SKM-1 (cell line): ENCODE data around the gene NAA60.
"Not testable (repeated sequence)": the region's sequence is repeated elsewhere in the genome, so short reads cannot be mapped to it uniquely, and the experiment has no call there.

Source experiments
- DNase-seq: peaks from one replicate; lab custom pipeline; 2025; ENCODE audit not compliant: unreplicated experiment; lab: John Stamatoyannopoulos, UW

The NAA60 gene

DNA sequence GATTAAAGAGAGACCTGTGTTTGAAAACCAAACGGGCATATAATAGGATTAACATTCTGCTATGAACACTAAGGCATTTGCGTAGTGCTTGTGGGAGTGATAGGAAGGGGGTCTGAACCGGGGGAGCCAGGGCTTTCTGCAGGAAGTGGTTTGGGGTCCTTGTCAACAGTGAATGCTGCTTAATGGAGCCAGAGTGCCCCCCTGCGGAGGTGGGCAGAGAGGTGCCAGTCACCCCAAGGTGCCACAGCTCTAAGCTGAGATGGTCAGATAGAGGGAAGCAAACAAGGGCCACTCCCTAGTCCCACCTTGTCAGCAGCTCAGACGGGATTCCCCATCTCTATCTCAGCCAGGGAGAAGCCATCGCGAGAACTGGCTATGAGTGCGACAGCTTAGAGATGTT lies 17.7 kb downstream of the NAA60 start:
- DNase-seq, result no peak

DNA sequence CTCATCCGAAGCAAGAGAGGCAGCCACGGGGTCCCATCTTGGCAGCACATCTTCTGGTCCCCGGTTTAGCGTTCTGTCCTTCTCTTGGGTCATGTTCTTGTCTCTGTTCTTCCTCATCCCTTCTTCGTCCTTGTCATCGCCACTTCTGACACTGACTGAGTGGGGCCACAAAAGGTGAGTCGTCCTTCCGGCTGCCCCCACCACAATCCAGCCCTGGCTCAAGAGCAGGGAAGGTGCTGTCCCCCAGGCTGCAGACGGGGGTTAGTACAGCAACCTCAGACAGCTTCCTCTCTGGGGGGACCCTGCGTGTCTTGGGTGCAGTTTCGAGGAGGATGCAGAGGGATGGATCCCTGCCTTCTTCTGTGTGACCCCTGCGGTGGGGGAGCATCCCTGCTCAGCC lies 21.8 kb downstream of the NAA60 start:
- DNase-seq, result no peak

DNA sequence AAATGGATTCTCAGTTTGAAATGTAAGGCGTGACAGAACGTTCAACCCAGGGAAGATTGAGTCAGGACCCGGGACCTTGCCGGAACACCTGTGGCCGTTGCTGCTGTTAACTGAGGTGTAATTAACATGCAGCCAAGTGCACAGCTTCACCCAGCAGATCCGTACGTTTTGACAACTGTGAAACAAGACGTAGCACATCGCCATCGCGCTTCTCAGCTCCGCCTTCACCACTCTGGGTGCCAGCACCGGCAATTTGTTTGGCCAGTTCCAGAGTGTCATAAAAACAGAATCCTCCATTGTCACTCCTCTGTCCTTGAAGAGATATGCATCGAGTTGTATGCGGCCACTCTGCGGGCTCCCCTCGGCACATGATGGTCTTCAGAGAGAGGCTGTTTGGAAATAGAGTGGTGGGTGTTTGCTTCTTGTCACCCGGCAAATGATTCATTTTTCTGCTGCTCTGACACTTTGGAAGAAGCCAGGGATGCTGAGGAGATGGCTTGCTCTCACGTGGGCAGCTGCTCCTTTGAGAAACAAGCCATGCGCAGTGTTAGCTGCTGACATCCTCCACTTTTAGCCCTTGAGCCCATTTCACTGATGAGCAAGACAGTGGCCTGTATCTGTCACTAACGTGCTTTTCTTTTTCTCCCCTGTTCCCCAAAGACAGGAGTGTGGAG lies 22.6 kb downstream of the NAA60 start:
- no peak for DNase-seq

DNA sequence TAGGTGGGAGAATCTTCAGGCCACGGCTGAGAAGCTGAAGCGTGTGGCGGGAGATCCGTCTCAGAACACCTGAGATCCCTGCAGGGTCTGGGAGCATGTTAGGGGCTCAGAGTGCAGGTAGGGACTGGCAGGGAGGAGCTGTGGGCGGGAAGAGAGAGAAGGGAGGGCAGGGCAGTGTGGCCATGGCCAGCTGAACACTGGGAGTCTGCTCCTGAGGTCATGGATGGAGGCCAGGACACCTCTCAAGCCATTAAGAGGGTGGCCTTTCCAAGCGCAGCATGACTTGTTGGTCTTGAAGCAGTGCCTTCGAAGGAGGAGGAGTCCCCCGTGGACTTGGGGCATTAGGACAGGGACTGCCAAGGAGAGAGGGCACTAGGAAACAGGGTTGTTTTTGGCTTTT lies 23.7 kb downstream of the NAA60 start:
- DNase-seq, result no peak

DNA sequence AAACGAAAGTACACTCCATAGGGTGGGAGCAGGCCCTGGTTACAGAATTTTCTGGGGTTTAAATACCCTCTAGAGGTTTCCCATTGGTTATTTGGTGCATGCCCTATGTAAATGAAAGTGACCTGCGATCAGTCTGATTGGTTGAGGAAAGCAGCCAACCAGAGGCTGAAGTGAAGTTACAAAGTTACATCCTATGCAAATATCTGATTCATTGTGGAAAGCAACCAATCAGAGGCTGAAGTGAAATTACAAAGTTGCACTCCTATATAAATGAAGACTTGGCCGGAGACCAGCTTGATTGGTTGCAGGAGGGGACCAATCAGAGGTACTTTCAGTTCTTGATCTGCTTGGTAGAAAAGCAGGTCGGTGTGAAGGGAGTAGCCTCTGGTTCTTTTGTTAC lies 24.4 kb downstream of the NAA60 start:
- DNase-seq, result no peak

DNA sequence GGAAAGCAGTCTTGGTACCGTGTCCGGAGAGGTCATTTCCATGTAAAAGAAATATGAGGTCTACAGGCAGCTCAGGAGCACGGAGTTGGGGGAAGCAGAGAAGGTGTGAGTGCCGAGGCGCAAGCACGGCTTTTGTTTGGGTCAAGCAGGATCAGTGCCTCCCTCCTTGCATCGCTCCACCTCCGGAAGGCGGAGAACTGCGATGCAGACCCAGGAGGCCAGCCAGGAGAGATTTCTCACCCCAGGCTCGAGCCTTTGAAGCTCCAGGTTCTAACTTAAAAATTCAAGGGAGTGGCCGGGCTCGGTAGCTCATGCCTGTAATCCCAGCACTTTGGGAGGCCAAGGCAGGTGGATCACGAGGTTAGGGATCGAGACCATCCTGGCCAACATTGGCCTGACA lies 25.0 kb downstream of the NAA60 start:
- no peak for DNase-seq

DNA sequence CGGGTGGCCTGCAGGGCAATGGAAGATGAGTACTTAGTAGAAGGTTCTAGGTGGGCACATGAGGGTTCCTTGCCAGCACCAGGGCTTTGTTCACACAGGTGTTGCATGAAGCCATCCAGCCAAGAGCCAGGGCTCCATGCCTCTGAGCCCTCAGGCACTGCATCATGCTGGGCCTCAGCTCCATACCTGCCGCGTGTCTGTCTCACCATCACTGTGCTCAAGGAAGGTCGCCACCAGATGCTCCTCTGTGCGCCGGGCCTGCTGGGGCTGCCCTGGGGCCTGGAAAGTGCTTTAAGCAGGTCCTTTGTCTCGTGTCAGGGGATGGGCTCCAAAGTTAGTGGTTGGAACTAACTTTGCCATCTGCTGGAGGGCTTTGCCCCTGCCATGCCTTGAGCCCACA lies 26.3 kb downstream of the NAA60 start:
- no peak for DNase-seq

DNA sequence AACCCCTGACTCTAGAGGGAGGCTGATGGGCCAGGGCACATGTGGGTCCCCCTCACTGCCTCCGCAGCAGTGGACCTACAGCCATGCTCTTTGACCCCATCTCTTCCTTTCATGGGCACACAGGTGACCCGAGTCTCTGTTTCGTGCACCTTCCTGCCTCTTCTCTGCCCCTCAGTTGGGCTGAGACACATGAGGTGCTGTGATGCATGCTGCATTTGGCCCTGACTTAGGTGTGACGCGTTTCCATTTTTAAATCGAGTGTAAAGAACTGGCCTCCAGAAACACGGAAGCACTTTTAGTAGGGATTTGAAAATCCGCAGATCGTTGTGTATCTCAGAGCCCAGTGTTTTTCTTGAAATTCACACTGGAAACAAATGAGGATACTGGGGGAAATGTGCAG lies 27.2 kb downstream of the NAA60 start:
- DNase-seq, result no peak

DNA sequence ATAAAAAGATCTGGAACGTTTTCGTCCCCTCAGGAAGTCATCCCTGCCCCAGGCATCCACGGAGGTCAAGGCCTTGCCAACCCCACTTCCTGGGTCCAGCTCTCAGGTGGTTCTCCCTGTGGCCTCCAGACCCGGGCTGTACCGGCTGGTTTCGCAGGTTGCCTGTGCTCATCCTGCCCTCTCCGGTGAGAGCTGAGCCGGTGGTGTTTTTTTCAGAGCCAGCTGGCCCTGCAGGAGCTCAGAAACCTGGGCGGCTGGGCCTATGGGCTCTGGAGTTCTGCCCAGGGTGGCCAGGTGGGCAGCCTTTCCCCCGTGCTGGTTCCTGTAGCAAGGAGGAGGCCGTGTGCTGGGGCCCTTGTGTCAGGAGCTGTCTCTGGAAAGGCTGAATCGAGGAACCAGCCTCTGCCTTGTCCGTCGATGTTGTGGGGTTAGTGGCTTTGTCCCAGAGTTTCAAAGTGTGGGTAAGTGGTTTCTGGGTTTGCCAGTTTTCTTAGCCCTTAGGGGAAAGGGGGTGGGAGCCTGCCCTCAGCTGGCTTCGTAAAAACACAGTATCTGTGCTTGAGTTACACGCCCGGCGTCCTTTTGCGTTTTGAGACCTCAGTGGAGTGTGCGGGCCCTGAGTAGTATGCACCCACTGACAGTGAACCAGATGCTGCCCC lies 28.2 kb downstream of the NAA60 start:
- DNase-seq, result no peak

DNA sequence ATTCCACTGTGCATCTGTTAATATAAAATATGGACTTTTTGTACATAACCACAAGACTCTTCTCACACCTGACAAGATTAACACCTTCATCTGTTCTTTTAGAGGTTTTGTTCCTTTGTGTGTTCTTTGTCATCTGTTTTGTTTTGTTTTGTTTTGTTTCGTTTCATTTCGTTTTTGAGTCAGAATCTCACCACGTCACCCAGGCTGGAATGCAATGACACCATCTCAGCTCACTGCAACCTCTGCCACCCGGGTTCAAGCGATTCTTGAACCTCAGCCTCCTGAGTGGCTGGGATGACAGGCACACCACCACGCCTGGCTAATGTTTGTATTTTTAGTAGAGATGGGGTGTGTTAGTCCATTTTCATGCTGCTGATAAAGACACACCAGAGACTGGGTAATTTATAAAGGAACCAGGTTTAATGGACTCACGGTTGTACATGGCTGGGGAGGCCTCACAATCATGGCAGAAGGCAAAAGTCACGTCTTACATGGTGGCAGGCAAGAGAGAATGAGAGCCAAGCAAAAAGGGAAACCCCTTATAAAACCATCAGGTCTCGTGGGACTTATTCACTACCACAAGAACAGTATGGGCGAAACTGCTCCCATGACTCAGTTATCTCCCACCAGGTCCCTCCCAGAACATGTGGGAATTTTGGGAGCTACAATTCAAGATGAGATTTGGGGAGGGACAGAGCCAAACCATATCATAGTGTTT lies 29.6 kb downstream of the NAA60 start:
- no peak for DNase-seq

DNA sequence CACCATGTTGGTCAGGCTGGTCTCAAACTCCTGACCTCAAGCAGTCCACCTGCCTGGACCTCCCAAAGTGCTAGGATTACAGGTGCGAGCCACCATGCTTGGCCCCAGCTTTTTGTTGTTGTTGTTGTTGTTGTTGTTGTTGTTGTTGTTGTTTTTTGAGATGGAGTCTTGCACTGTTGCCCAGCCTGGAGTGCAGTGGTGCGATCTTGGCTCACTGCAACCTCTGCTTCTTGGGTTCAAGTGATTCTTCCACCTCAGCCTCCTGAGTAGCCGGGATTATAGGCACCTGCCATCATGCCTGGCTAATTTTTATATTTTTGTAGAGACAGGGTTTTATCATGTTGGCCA lies 30.1 kb downstream of the NAA60 start:
- not testable (repeated sequence) for DNase-seq

DNA sequence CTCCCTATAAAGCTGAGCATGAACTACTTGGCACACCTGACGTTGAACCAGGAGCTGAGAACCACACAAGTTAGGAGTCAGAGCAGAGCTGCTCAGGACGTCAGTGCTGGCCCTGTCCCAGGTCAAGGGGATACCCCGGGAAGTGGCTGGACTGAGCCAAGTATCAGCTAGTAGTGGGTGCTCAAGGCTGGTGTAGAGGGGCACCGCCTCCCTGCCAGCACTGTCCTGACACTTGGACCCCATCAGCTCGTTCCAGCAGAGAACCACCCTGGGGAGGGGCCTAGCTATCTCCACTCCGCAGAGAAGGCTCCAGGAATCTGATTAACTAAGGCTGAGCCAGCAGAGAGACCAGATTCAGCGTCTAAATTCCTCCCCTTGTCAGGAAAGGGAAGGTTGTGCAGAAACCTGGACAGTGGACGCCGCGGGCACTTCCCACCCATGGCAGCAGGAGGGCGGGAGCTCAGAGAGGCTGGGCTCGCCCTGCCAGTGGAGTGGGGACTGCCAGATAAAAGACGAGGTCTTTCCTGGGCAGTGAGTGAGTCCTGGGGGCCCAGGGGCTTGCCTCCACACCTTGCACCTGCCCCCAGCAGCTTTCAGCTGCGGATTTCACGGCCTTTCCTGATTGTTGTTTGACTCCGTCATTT lies 30.8 kb downstream of the NAA60 start:
- DNase-seq, result no peak

DNA sequence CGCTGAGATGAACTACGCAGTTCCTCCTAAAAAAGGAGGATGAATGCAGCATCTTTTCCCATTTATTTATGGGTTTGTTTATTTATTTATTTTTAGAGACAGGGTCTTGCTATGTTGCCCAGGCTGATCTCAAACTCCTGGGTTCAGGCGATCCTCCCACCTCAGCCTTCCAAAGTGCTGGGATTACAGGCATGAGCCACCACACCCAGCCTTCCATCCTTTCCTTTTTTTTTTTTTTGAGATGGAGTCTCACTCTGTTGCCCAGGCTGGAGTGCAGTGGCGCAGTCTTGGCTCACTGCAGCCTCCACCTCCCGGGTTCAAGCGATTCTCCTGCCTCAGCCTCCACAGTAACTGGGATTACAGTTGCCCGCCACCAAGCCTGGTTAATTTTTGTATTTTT lies 31.4 kb downstream of the NAA60 start:
- not testable (repeated sequence) for DNase-seq

DNA sequence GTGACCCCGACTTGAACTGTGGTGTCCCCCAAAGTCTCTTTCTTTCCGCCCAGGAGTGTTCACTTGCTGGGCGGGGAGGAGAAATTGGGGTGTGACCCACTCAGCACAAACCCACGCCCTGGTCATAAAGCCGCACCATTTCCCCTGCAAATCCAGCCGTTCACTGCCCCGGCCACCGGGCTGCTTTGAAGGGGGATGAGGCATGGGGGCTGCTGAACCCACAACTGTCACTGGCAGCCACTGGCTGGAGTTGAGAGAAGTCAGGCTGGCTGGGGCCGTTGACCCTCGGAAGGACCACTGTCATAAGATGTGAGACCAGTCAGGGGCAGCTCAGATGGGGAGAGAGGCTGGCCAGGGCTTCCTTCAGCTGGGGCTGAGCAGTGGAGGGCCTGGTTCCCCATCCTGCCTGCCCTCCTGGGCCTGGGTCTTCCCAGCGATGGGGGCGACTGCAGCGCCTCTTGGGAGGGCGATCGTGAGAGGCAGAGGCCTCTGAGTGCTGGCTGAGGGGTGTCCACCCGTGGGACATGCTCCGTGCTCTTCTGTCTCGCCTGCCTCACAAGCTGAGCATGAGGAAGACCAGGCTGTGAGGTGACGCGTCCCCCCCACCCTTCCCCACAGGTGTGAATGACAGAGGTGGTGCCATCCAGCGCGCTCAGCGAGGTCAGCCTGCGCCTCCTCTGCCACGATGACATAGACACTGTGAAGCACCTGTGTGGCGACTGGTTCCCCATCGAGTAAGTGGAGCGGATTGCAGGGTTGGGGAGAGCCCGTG lies 32.3 kb downstream of the NAA60 start:
- no peak for DNase-seq

DNA sequence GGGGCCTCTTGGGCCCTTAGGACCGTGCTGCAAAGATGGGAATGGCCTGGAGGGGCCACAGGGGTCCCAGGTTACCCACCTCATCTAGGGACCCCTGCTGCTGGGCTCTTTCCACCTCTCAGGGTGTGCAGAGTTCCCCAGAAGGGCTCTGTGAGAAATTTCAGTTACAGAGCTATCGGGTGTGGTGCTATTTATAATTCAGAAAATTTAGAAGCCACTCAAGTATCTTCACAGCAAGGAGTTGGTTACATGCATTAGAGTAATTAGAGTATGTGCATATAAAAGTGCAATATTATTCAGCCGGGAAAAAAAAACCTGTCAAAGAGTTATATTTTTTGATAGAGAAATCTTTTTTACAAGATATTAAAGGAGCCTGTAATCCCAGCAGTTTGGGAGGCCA lies 32.9 kb downstream of the NAA60 start:
- no peak for DNase-seq

DNA sequence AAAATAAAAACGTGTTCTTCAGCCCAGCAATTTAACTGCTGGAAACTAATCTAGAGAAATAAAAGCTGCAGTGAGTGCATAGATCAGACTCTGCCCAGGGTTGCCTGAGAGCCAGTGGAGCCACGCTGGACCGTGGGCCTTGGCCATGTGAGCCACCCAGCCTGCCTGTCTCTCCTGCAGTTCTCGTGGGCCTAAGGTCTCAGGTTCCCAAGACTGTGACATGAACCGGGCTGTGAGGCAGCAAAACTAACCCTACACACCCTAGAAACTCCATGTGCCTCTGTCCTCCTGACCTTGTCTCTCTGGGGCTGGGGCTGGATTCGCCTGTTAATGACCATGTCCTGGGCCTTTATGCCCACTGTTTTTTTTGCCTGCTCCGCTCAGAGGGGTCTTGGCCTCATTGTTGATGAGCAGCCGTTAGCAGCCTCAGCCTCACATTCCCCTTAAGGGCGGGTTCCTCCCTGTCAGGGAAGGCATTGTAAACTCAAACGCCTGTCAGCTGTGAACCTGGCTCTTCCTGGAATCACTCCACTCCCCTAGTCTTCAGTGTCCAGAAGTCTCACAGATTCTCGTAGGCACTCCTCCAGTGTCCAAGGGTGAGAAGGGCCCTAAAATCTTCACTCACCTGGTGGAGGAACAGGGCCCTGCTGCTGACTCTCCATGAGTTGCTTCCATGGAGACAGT lies 34.9 kb downstream of the NAA60 start:
- DNase-seq, result no peak

DNA sequence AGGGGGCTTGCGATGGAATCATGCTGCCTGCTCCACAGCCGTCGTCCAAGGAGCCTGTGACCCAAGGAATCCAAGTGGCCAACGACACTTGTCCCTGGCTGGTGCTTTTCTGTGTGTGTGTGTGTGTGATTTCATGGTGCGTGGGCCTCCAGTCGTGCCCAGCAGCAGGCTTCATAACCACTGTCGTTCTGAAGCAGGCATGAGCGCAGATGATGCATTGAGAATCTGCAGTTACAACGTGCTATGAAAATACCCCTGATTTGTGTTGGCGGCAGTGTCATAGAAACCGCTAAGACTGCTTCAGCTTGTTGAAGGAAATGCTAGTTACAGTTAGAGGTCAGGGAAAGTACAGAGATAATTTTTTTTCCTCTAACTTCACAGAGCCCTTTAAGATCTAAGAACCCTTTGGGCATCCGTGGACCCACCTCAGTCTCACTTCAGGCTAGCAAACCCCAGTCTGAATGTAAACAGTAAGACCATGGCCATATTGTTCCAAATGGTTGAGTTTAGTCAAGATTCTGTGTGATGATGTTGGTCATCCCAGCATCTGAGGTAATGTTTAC lies 36.3 kb downstream of the NAA60 start:
- no peak for DNase-seq

DNA sequence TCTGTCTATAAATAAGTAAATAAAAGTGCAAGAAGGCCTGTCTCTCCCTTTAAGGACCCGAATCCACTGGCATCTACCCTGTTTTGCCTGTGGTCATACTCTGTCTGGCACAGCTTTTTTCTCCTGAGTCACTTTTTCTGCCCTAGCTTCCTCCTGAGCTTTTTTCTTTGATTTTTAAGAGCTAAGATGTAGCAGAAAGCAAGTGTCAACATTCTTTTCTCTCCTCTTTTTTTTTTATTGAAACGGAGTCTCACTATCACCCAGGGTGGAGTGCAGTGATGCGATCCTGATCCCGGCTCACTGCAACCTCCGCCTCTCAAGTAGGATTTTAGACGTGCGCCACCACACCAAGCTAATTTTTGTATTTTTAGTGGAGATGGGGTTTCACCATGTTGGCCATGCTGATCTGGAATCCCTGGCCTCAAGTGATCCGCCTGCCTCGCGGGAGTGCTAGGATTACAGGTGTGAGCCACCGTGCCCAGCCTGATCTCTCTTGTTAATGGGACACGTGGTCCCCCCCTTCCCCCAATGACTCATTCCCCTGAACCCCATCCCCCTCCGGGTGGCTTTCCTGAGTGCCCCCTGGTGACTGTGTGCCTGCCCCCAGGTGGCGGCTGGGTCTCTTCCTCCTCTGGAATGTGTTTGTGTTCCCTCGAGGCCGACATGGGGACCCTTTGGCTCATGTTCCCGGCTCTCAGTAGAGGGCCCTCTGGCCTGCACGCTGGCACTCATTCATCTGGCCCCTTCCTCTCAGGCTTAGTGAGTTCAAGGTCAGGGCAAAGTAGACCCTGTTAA lies 37.6 kb downstream of the NAA60 start:
- DNase-seq, result no peak
